Mucosa of rectum (tissue), 2 donors: ENCODE data around the gene BRK1.

ENCODE experiments used
- H3K27ac ChIP-seq, 2 donors: one replicate each; pipeline ENCODE4 v1.7.0; 2013; ENCODE audit warnings: inconsistent platforms in 2 of 2, low read depth in 2 of 2, low read length in 2 of 2
- H3K27me3 ChIP-seq, 2 donors: one replicate each; pipeline ENCODE4 v1.7.0; 2013; ENCODE audit warnings: low read length in 2 of 2; ENCODE audit not compliant: control insufficient read depth in 2 of 2, insufficient read depth in 2 of 2
- H3K36me3 ChIP-seq, 2 donors: one replicate each; pipeline ENCODE4 v1.7.0; 2013; ENCODE audit warnings: low read length in 2 of 2; ENCODE audit not compliant: control insufficient read depth in 2 of 2, insufficient read depth in 2 of 2
- H3K4me1 ChIP-seq, 2 donors: one replicate each; pipeline ENCODE4 v1.7.0; 2013; ENCODE audit warnings: low read length in 2 of 2, mild to moderate bottlenecking in 1 of 2; ENCODE audit not compliant: control insufficient read depth in 2 of 2, insufficient read depth in 2 of 2
- H3K4me3 ChIP-seq, 2 donors: one replicate each; pipeline ENCODE4 v1.7.0; 2013; ENCODE audit warnings: low read length in 2 of 2
- H3K9ac ChIP-seq, 2 donors: one replicate each; pipeline ENCODE4 v1.7.0; 2013; ENCODE audit warnings: low read length in 2 of 2, low read depth in 1 of 2, mild to moderate bottlenecking in 1 of 2
- H3K9me3 ChIP-seq, 2 donors: one replicate each; pipeline ENCODE4 v1.7.0; 2013; ENCODE audit warnings: low read length in 2 of 2; ENCODE audit not compliant: control insufficient read depth in 2 of 2
- donor health status: healthy.
- donor health status: Normal muscosa, but diverticular disease.

Gene BRK1

GRCh38 chr3:10137178-10137577, 21.7 kb downstream of the BRK1 start:
- no peak overlapping the region for H3K4me3 ChIP-seq
- no peaks in the 10 kb centered on the region for H3K4me1 ChIP-seq
- no peaks in the 10 kb centered on the region for H3K36me3 ChIP-seq

DNA sequence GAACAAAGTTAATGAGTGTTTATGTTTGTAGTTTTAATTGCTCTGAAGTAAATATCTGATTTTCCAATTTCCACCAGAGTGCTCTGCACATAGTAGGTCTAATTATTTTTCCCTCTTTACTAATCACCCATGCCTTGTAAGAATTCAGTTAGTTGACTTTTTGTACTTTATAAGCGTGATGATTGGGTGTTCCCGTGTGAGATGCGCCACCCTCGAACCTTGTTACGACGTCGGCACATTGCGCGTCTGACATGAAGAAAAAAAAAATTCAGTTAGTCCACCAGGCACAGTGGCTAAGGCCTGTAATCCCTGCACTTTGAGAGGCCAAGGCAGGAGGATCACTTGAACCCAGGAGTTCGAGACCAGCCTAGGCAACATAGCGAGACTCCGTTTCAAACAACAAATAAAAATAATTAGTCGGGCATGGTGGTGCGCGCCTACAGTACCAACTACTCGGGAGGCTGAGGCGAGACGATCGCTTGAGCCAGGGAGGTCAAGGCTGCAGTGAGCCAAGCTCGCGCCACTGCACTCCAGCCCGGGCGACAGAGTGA, 25.6 kb downstream of the BRK1 start:
- no peaks in the 10 kb centered on the region for H3K9me3 ChIP-seq
- H3K27me3 ChIP-seq = no peaks in the 10 kb centered on the region
- peak overlapping the region in 1 of 2 donors; percentile 86 for H3K9ac ChIP-seq
- H3K4me3 ChIP-seq = peak overlapping the region; percentile 82 to 93
- H3K27ac ChIP-seq = peak overlapping the region; percentile 83 to 91
- peaks cover 0 to 3% of the 10 kb centered on the region in 2 donors for H3K36me3 ChIP-seq
- peaks cover 8 to 12% of the 10 kb centered on the region in 2 donors for H3K4me1 ChIP-seq

More at GRCh38 chr3:10137178-10137577, 21.7 kb downstream of the BRK1 start:
- Histone ChIP-seq H3K9me3 (no peaks in the 10 kb centered on the region), H3K9ac (no peak overlapping the region), H3K27me3 (no peaks in the 10 kb centered on the region), H3K27ac (no peak overlapping the region)

DNA sequence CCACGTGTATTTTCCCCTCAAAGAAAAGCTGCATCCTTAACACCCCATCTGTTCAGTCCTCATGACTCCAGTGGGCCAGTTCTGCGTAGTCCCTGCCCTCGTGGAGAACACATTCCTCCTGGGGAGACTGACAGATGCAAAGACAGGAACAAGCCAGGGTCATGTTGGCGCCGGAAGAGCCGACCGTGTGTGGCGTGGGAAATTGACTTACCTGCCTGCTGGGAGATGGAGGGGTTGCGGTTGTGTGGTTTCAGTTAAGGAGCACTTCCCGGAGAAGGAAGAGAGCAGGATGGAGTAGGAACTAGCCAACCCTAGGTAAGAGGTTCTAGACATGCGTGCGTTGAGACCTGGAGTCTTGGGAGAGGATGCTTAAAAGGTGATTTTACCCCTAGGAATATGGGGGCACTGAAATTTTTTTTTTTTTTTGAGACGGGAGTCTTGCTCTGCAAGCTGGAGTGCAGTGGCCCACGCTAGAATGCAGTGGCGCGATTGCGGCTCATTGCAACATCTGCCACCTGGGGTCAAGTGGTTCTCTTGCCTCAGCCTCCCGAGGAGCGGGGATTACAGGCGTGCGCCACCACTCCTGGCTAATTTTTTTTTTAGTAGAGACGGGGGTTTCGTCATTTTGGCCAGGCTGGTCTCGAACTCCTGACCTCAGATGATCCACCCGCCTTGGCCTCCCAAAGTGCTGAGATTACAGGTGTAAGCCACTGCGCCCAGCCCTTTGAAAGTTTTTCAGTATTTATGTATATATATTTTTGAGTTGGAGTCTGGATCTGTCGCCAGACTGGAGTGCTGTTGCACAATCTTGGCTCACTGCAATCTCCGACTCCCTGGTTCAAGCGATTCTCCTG, 27.5 kb downstream of the BRK1 start:
- H3K36me3 ChIP-seq = peaks cover 4 to 10% of the 10 kb centered on the region in 2 donors
- H3K4me3 ChIP-seq = peak overlapping the region; percentile 82 to 93
- peak overlapping the region; percentile 26 to 86 for H3K9ac ChIP-seq
- H3K27me3 ChIP-seq = no peaks in the 10 kb centered on the region
- H3K27ac ChIP-seq = no peak overlapping the region
- peaks cover 8 to 12% of the 10 kb centered on the region in 2 donors for H3K4me1 ChIP-seq
- no peaks in the 10 kb centered on the region for H3K9me3 ChIP-seq

- peaks cover 8 to 12% of the 10 kb centered on the region in 2 donors for H3K4me1 ChIP-seq
- peaks cover 17 to 24% of the 10 kb centered on the region in 2 donors for H3K36me3 ChIP-seq
- no peaks in the 10 kb centered on the region for H3K27me3 ChIP-seq
- no peak overlapping the region for H3K27ac ChIP-seq
- no peak overlapping the region for H3K4me3 ChIP-seq
- H3K9ac ChIP-seq = no peak overlapping the region
- no peaks in the 10 kb centered on the region for H3K9me3 ChIP-seq
These were observed 30.2 kb downstream of the BRK1 start for GRCh38 chr3:10145685-10146084.

DNA sequence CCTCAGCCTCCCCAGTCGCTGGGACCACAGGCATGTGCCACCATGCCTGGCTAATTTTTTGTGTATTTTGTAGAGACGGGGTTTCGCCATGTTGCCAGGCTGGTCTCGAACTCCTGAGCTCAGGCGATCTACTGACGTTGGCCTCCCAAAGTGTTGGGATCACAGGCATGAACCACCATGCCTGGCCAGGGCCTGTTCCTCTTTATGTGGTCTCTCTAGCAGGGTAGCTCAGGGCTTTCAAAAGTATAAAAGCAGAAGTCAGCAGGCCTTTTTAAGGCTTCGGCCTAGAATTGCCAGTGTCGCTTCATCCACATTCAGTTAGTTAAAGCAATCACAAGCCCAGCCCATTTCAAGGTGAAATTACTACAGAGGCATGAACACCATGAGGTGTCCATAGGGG, 33.8 kb downstream of the BRK1 start:
- Histone ChIP-seq H3K9me3 (no peaks in the 10 kb centered on the region), H3K4me3 (no peak overlapping the region), H3K4me1 (peaks cover 0 to 2% of the 10 kb centered on the region in 2 donors), H3K27me3 (no peaks in the 10 kb centered on the region), H3K9ac (no peak overlapping the region), H3K27ac (no peak overlapping the region), H3K36me3 (peaks cover 24 to 25% of the 10 kb centered on the region in 2 donors)

DNA sequence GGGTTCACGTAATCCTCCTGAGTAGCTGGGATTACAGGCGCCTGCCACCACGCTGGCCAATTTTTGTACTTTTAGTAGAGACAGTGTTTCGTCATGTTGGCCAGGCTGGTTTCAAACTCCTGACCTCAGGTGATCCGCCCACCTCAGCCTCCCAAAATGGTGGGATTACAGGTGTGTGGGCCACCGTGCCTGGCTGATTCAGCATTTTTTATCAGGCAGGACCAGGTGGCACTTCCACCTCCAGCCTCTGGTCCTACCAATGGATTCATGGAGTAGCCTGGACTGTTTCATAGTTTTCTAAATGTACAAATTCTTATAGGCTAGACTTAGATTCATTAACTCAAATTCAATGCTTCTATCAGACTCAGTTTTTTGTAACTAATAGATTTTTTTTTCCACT, 35.5 kb downstream of the BRK1 start:
- Histone ChIP-seq H3K36me3 (peaks cover 26 to 28% of the 10 kb centered on the region in 2 donors), H3K4me3 (no peak overlapping the region)

GRCh38 chr3:10154335-10155122, 39.1 kb downstream of the BRK1 start:
- Histone ChIP-seq H3K4me3 (no peak overlapping the region), H3K9ac (no peak overlapping the region), H3K36me3 (peaks cover 17 to 20% of the 10 kb centered on the region in 2 donors), H3K27me3 (no peaks in the 10 kb centered on the region), H3K27ac (no peak overlapping the region), H3K9me3 (no peaks in the 10 kb centered on the region), H3K4me1 (no peaks in the 10 kb centered on the region)

More for the DNA sequence above, 35.5 kb downstream of the BRK1 start:
- Histone ChIP-seq H3K9me3 (no peaks in the 10 kb centered on the region), H3K27me3 (no peaks in the 10 kb centered on the region), H3K9ac (no peak overlapping the region), H3K4me1 (no peaks in the 10 kb centered on the region), H3K27ac (no peak overlapping the region)

GRCh38 chr3:10155123-10155472, 39.6 kb downstream of the BRK1 start:
- Histone ChIP-seq H3K27ac (no peak overlapping the region), H3K36me3 (peaks cover 11 to 14% of the 10 kb centered on the region in 2 donors), H3K9ac (no peak overlapping the region), H3K27me3 (no peaks in the 10 kb centered on the region), H3K4me1 (no peaks in the 10 kb centered on the region), H3K9me3 (no peaks in the 10 kb centered on the region), H3K4me3 (no peak overlapping the region)

- Histone ChIP-seq H3K27me3 (no peaks in the 10 kb centered on the region), H3K9me3 (no peaks in the 10 kb centered on the region), H3K4me3 (no peak overlapping the region), H3K27ac (no peak overlapping the region), H3K9ac (no peak overlapping the region), H3K36me3 (peaks cover 6 to 10% of the 10 kb centered on the region in 2 donors), H3K4me1 (no peaks in the 10 kb centered on the region)
These were observed 40.2 kb downstream of the BRK1 start for GRCh38 chr3:10155658-10156057.

- H3K36me3 ChIP-seq = peaks cover 2 to 3% of the 10 kb centered on the region in 2 donors
- no peak overlapping the region for H3K9ac ChIP-seq
- no peak overlapping the region for H3K27ac ChIP-seq
- H3K4me3 ChIP-seq = no peak overlapping the region
- no peaks in the 10 kb centered on the region for H3K4me1 ChIP-seq
- H3K9me3 ChIP-seq = no peaks in the 10 kb centered on the region
- H3K27me3 ChIP-seq = no peaks in the 10 kb centered on the region
These were observed 41.6 kb downstream of the BRK1 start for GRCh38 chr3:10157031-10157430.
